K562 (cell line): ENCODE measurements around the gene ARHGEF7. TPM values are rescaled to one million over a fixed set of nuclear protein-coding genes. Genes with fewer than 3 reads are reported as not detected.

Source experiments
- ATAC-seq: fragments of 200-7000 bp; cut with Tn5 transposase; 3 replicates; pipeline ENCODE4 v1.9.1; 2020; ENCODE audit warnings: moderate library complexity
- BruUV-seq: library from RNA; stranded (reverse); fragments of 400-500 nt; replicated peaks from 2 replicates; lab custom pipeline; 2021; lab: Mats Ljungman, UMichigan
- CTCF ChIA-PET: fragments of 300-600 bp; formaldehyde crosslinking; extraction: SDS; loops from one replicate; lab custom pipeline; 2021; ENCODE audit warnings: low intra/inter-chr PET ratio; lab: Yijun Ruan, JAX
- POLR2A ChIA-PET: fragments of 300-600, 350-650 bp; sonication (Branson Sonifier 250); formaldehyde crosslinking; extraction: SDS; loops from one replicate; lab custom pipeline; 2021; ENCODE audit warnings: antibody characterized with exemption, inconsistent platforms; lab: Yijun Ruan, JAX
- DNase-seq, 4 experiments: peaks; one replicate each; pipeline versions ENCODE4 v3.0.0 to v3.0.0-alpha.2; 2011 to 2018; ENCODE audit warnings: low spot score in 3 of 4, mixed read lengths in 3 of 4; ENCODE audit errors: extremely low read depth in 1 of 4
- FAIRE-seq: peaks from 2 replicates; lab custom pipeline; 2011; peaks lifted over from hg19 to GRCh38; lab: Jason Lieb, UNC
- H2AFZ ChIP-seq: 2 replicates; pipeline ENCODE4 v1.6.0; 2011; ENCODE audit warnings: low read depth, low read length, control low read depth, inconsistent platforms
- H3K27ac ChIP-seq: fragments of 200-600 bp; 3 replicates; pipeline ENCODE4 v1.8.0; 2011; ENCODE audit warnings: low read depth, mild to moderate bottlenecking, control low read depth, inconsistent platforms, low read length, moderate library complexity, mixed read lengths; ENCODE audit errors: extremely low read depth
- H3K27me3 ChIP-seq, 2 experiments: fragments of 300-600 bp in 1 of 2; 2 replicates in 1 of 2; 3 replicates in 1 of 2; pipeline versions ENCODE4 v1.6.0 to v1.8.0; 2011; ENCODE audit warnings: inconsistent platforms in 2 of 2, low read length in 2 of 2, mild to moderate bottlenecking in 1 of 2, mixed read lengths in 1 of 2, moderate library complexity in 1 of 2; ENCODE audit not compliant: control insufficient read depth in 2 of 2, insufficient read depth in 2 of 2
- H3K36me3 ChIP-seq: fragments of 300-600 bp; 3 replicates; pipeline ENCODE4 v1.8.0; 2011; ENCODE audit warnings: mild to moderate bottlenecking, low read length, inconsistent platforms; ENCODE audit not compliant: control insufficient read depth, insufficient read depth
- H3K4me1 ChIP-seq, 2 experiments: fragments of 200-600 bp in 1 of 2; replicated peaks in 1 of 2; 2 replicates in 1 of 2; 3 replicates in 1 of 2; pipeline versions ENCODE4 v1.5.1 to v1.8.0; 2011; ENCODE audit warnings: inconsistent platforms in 2 of 2, low read length in 2 of 2, mild to moderate bottlenecking in 1 of 2, mixed read lengths in 1 of 2, moderate library complexity in 1 of 2; ENCODE audit not compliant: control insufficient read depth in 2 of 2, insufficient read depth in 2 of 2
- H3K4me2 ChIP-seq: 2 replicates; pipeline ENCODE4 v1.6.1; 2011; ENCODE audit warnings: low read length, control low read depth, inconsistent platforms, mixed read lengths; ENCODE audit not compliant: insufficient read depth
- H3K4me3 ChIP-seq: fragments of 200-600 bp; sonication (generic), shearing (Covaris generic); 2 replicates; pipeline ENCODE4 v1.5.1; 2016; ENCODE audit warnings: control low read depth, inconsistent platforms
- H3K79me2 ChIP-seq: fragments of 200-600 bp; 3 replicates; pipeline ENCODE4 v1.8.0; 2011; ENCODE audit warnings: low read length, inconsistent platforms; ENCODE audit not compliant: control insufficient read depth, insufficient read depth
- H3K9ac ChIP-seq, 2 experiments: 2 replicates each; pipeline versions ENCODE4 v1.6.0 to v1.6.1; 2011; ENCODE audit warnings: low read depth in 2 of 2, low read length in 2 of 2, control low read depth in 1 of 2, inconsistent platforms in 1 of 2, mild to moderate bottlenecking in 1 of 2, mixed read lengths in 1 of 2; ENCODE audit not compliant: insufficient read depth in 1 of 2
- H3K9me1 ChIP-seq: one replicate; pipeline ENCODE4 v1.6.0; 2011; ENCODE audit warnings: inconsistent platforms, mild to moderate bottlenecking, low read length, moderate library complexity; ENCODE audit not compliant: control insufficient read depth, insufficient read depth
- H3K9me3 ChIP-seq: replicated peaks from 2 replicates; pipeline ENCODE4 v1.5.1; 2011; ENCODE audit warnings: low read depth, low read length, inconsistent platforms; ENCODE audit not compliant: control insufficient read depth, insufficient read depth
- H4K20me1 ChIP-seq: replicated peaks from 2 replicates; pipeline ENCODE4 v1.6.1; 2011; ENCODE audit warnings: low read length, inconsistent platforms, mixed read lengths; ENCODE audit not compliant: control insufficient read depth, insufficient read depth
- EHMT2 ChIP-seq: fragments of 450-650 bp; IDR thresholded peaks from 2 replicates; pipeline ENCODE4 v1.6.1; 2018; ENCODE audit warnings: antibody characterized with exemption
- ELF1 ChIP-seq: fragments of 200-800 bp; sonication (Bioruptor generic); IDR thresholded peaks from 2 replicates; pipeline ENCODE4 v1.6.1; 2016; ENCODE audit warnings: missing genetic modification characterization, missing compliant biosample characterization
- FOXA1 ChIP-seq: fragments of 450-650 bp; IDR thresholded peaks from 2 replicates; pipeline ENCODE4 v1.6.1; 2016; ENCODE audit warnings: mild to moderate bottlenecking, borderline replicate concordance
- FOXP1 ChIP-seq: sonication (generic); formaldehyde crosslinking; IDR thresholded peaks from 2 replicates; pipeline ENCODE4 v1.8.0; 2022; ENCODE audit warnings: mild to moderate bottlenecking, missing genetic modification reagents
- HIVEP1 ChIP-seq: fragments of 250-450 bp; sonication (Bioruptor Pico); IDR thresholded peaks from 2 replicates; pipeline ENCODE4 v1.4.0; 2020; ENCODE audit warnings: mild to moderate bottlenecking
- HMBOX1 ChIP-seq: sonication (generic); IDR thresholded peaks from 2 replicates; pipeline ENCODE4 v1.6.1; 2016
- KDM5B ChIP-seq: fragments of 200-600 bp; sonication (generic); IDR thresholded peaks from 2 replicates; pipeline ENCODE4 v1.6.1; 2012; ENCODE audit warnings: low read depth, mild to moderate bottlenecking, moderate library complexity, low read length, control low read depth, inconsistent platforms; ENCODE audit not compliant: insufficient replicate concordance
- NRF1 ChIP-seq, 2 experiments: fragments of 450-650 bp; IDR thresholded peaks in 1 of 2; conservative IDR thresholded peaks in 1 of 2; 2 replicates each; pipeline ENCODE4 v1.6.1; 2014; ENCODE audit warnings: mild to moderate bottlenecking in 2 of 2
- POLR3G ChIP-seq: IDR thresholded peaks from 2 replicates; pipeline ENCODE4 v1.6.1; 2011; ENCODE audit not compliant: insufficient read length, insufficient replicate concordance; ENCODE audit errors: extremely low read depth
- RBFOX2 ChIP-seq: fragments of 200-400 bp; formaldehyde crosslinking; IDR thresholded peaks from 2 replicates; pipeline ENCODE4 v1.6.1; 2017; ENCODE audit warnings: low read depth, mild to moderate bottlenecking, low read length, moderate library complexity
- SRSF7 ChIP-seq: fragments of 200-400 bp; formaldehyde crosslinking; optimal IDR thresholded peaks from 2 replicates; pipeline ENCODE3; 2017; ENCODE audit warnings: mild to moderate bottlenecking, low read depth, low read length
- THRB ChIP-seq: fragments of 450-650 bp; formaldehyde crosslinking; conservative IDR thresholded peaks from 2 replicates; pipeline ENCODE4 v1.4.0; 2022; ENCODE audit warnings: mild to moderate bottlenecking, missing genetic modification characterization
- ZEB2 ChIP-seq: fragments of 450-650 bp; IDR thresholded peaks from 2 replicates; pipeline ENCODE4 v1.6.1; 2016
- ZNF263 ChIP-seq: sonication (generic); formaldehyde crosslinking; IDR thresholded peaks from 2 replicates; pipeline ENCODE4 v1.8.0; 2022; ENCODE audit warnings: mild to moderate bottlenecking, missing genetic modification reagents, borderline replicate concordance
- ZNF766 ChIP-seq: fragments of 200-800 bp; sonication (Bioruptor generic); conservative IDR thresholded peaks from 2 replicates; pipeline ENCODE4 v1.6.1; 2016; ENCODE audit warnings: missing genetic modification characterization, missing compliant biosample characterization
- WGBS: fragments of 100-300 bp; shearing (Covaris generic); methylation state at CpG from one replicate; pipeline ENCODE4 v1.1.6; 2016; ENCODE audit warnings: low coverage, mixed read lengths; ENCODE audit not compliant: insufficient coverage; ENCODE audit errors: missing lambda C conversion rate; 5-methylcytosine and 5-hydroxymethylcytosine counted together
- in situ Hi-C: fragments of 300-500 bp; cut with MboI; formaldehyde crosslinking; loops from 4 replicates; pipeline ENCODE4 v1.15.0; 2018; ENCODE audit warnings: inconsistent platforms, mixed read lengths
- intact Hi-C: fragments of 100-400 bp; cut with micrococcal nuclease; formaldehyde crosslinking; loops from 2 replicates; pipeline ENCODE4 v1.14.2; 2022
- polyA plus RNA-seq, 8 experiments: library from polyadenylated mRNA; depleted of rRNA in 4 of 8; stranded (reverse) in 5 of 8; unstranded in 3 of 8; fragments of >200 nt; fragmentation: Nextera tagmentation in 2 of 8; fragmentation: Illumina TruSeq in 1 of 8; extraction: Ambion mirVana in 2 of 8; extraction: Trizol in 1 of 8; gene quantifications; 2 replicates each; pipeline versions ENCODE4 v1.2.1 to v1.2.3, GENCODE V29; 2011 to 2014; ENCODE audit warnings: inconsistent platforms in 1 of 8, missing spikeins in 1 of 8
- total RNA-seq, 7 experiments: library from RNA; depleted of rRNA in 6 of 7; stranded (reverse); fragments of >200 nt in 6 of 7; fragmentation: Illumina TruSeq in 2 of 7; extraction: Trizol in 2 of 7; gene quantifications; 2 replicates each; pipeline versions ENCODE4 v1.2.1 to v1.2.3, GENCODE V29; 2011 to 2021; ENCODE audit warnings: low replicate concordance in 1 of 7
- TF ChIP-seq, protein P1 (sequence below): fragments of 250-450 bp; sonication (Bioruptor Pico); IDR thresholded peaks from 2 replicates; pipeline ENCODE4 v1.5.0; 2021; ENCODE audit warnings: mild to moderate bottlenecking, borderline replicate concordance

ARHGEF7 gene
- total and polyA plus RNA-seq, 9 of the 15 experiments (the other 6 are each of a cell fraction or from before 2014, with no cell fraction given), result 2.1 to 26.8 (median 17.5) TPM

DNA sequence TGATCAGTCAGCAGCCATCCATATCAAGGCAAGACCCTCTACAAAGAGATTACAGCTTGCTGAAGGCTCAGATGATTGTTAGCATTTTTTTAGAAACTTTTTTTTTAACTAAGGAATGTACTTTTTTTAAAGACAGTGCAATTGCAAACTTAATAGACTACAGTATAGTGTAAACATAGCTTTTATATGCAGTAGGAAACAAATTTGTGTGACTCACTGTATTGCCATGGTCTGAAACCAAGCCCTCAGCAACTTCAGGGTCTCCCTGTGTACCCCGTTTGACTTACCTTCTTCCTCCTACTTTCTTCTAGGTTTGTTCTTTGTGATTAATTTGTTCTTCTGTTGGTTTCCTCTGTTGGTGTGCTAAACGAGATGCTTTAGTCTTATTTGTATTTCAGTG is 112.3 kb downstream of the ARHGEF7 start:
- H3K4me1 ChIP-seq, result no peaks in the 10 kb centered on the region
- ChIA-PET POLR2A (no interaction called here), CTCF (no interaction called here)
- ATAC-seq (no peak), DNase-seq (no peak), FAIRE-seq (no peak)
- H3K4me2 ChIP-seq, result no peak overlapping the region
- no peaks in the 10 kb centered on the region for H4K20me1 ChIP-seq
- H3K4me3 ChIP-seq, result no peak overlapping the region
- WGBS, result 42% methylated on average over 2 of the region's 2 CpGs
- no peaks in the 10 kb centered on the region for H3K9me1 ChIP-seq
- H3K79me2 ChIP-seq, result peaks cover 6% of the 10 kb centered on the region; the same call in 2 of the 3 replicates
- in situ Hi-C loops, result no loop called here
- intact Hi-C loops, result loop anchor here (10.0 kb wide), 1 partner anchor 283 kb away; no protein-coding TSS in a partner anchor
- no peak overlapping the region for H2AFZ ChIP-seq
- no peak overlapping the region for H3K9ac ChIP-seq
- no TSS peak for BruUV-seq
- no peaks in the 10 kb centered on the region for H3K27me3 ChIP-seq
- no peak for TF ChIP-seq THRB (CRISPR knock-in tag)
- TF ChIP-seq ZNF766, result no peak
- TF ChIP-seq EHMT2, result no peak
- no peak for TF ChIP-seq NRF1 (conservative IDR thresholded peaks at IDR 0.05 in 1 of 2, IDR thresholded peaks at IDR 0.05 in 1 of 2)
- TF ChIP-seq FOXA1, result no peak
- no peak for TF ChIP-seq HIVEP1 (CRISPR knock-in tag)
- no peak for TF ChIP-seq KDM5B
- TF ChIP-seq FOXP1 (CRISPR knock-in tag), result no peak
- TF ChIP-seq ELF1 (tag), result no peak
- no peak for TF ChIP-seq POLR3G
- TF ChIP-seq HMBOX1, result no peak
- TF ChIP-seq, protein P1, sequence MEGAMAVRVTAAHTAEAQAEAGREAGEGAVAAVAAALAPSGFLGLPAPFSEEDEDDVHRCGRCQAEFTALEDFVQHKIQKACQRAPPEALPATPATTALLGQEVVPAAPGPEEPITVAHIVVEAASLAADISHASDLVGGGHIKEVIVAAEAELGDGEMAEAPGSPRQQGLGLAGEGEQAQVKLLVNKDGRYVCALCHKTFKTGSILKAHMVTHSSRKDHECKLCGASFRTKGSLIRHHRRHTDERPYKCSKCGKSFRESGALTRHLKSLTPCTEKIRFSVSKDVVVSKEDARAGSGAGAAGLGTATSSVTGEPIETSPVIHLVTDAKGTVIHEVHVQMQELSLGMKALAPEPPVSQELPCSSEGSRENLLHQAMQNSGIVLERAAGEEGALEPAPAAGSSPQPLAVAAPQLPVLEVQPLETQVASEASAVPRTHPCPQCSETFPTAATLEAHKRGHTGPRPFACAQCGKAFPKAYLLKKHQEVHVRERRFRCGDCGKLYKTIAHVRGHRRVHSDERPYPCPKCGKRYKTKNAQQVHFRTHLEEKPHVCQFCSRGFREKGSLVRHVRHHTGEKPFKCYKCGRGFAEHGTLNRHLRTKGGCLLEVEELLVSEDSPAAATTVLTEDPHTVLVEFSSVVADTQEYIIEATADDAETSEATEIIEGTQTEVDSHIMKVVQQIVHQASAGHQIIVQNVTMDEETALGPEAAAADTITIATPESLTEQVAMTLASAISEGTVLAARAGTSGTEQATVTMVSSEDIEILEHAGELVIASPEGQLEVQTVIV (CRISPR knock-in tag), result no peak
- no peak for TF ChIP-seq RBFOX2
- TF ChIP-seq ZNF263 (CRISPR knock-in tag), result no peak
- TF ChIP-seq ZEB2, result no peak
- TF ChIP-seq SRSF7, result no peak
- H3K27ac ChIP-seq, result no peak overlapping the region
- no peaks in the 10 kb centered on the region for H3K9me3 ChIP-seq
- peaks cover 6% of the 10 kb centered on the region; the same call in 1 of the 3 replicates for H3K36me3 ChIP-seq
